Activated T-cell treated with anti-CD3 and anti-CD28 coated beads, Interleukin-2, amount 50 U/mL, for 1 hour (primary cell): ENCODE measurements around the gene UTS2R.

Source experiments
- DNase-seq: peaks from one replicate; pipeline ENCODE4 v3.0.0-alpha.2; 2020

Gene UTS2R

GRCh38 chr17:82371333-82372248 is at the start of gene UTS2R:
Gene UTS2R (plus strand): TSS chr17:82371765. CDS start chr17:82374325, 2,560 bp downstream.
- no peak for DNase-seq

GRCh38 chr17:82321947-82322466 is 49.6 kb upstream of the UTS2R start:
- peak; percentile 50 for DNase-seq

GRCh38 chr17:82322526-82323453 is 48.8 kb upstream of the UTS2R start:
- DNase-seq = no peak

GRCh38 chr17:82323514-82324234 is 47.9 kb upstream of the UTS2R start:
- no peak for DNase-seq

- DNase-seq = no peak
These were observed 46.8 kb upstream of the UTS2R start for GRCh38 chr17:82324566-82325285.

GRCh38 chr17:82325286-82326180 is 46.0 kb upstream of the UTS2R start:
- no peak for DNase-seq

- DNase-seq = no peak
These were observed 44.3 kb upstream of the UTS2R start for GRCh38 chr17:82327289-82327688.

GRCh38 chr17:82327757-82328140 is 43.8 kb upstream of the UTS2R start:
- DNase-seq = no peak

GRCh38 chr17:82328141-82328993 is 43.2 kb upstream of the UTS2R start:
- no peak for DNase-seq

GRCh38 chr17:82328994-82329507 is 42.5 kb upstream of the UTS2R start:
- no peak for DNase-seq

GRCh38 chr17:82329683-82330321 is 41.8 kb upstream of the UTS2R start:
- no peak for DNase-seq

- no peak for DNase-seq
These were observed 41.0 kb upstream of the UTS2R start for GRCh38 chr17:82330322-82331239.

GRCh38 chr17:82331345-82331939 is 40.1 kb upstream of the UTS2R start:
- no peak for DNase-seq

- peak; percentile 51 for DNase-seq
These were observed 38.8 kb upstream of the UTS2R start for GRCh38 chr17:82332669-82333278.

GRCh38 chr17:82333279-82334171 is 38.0 kb upstream of the UTS2R start, which contains the start of gene SECTM1:
Gene SECTM1 (minus strand): TSS chr17:82333766. CDS start chr17:82327240, 6,526 bp downstream.
- DNase-seq = peak; percentile 46

GRCh38 chr17:82334204-82334621 is 37.4 kb upstream of the UTS2R start:
- no peak for DNase-seq
